ENCODE data around the gene ACTG2.

- TF ChIP-seq EZH2 (IDR thresholded peaks at IDR 0.05; ENCODE audit: borderline replicate concordance, low read length), result no peak
- TF ChIP-seq, protein P1, sequence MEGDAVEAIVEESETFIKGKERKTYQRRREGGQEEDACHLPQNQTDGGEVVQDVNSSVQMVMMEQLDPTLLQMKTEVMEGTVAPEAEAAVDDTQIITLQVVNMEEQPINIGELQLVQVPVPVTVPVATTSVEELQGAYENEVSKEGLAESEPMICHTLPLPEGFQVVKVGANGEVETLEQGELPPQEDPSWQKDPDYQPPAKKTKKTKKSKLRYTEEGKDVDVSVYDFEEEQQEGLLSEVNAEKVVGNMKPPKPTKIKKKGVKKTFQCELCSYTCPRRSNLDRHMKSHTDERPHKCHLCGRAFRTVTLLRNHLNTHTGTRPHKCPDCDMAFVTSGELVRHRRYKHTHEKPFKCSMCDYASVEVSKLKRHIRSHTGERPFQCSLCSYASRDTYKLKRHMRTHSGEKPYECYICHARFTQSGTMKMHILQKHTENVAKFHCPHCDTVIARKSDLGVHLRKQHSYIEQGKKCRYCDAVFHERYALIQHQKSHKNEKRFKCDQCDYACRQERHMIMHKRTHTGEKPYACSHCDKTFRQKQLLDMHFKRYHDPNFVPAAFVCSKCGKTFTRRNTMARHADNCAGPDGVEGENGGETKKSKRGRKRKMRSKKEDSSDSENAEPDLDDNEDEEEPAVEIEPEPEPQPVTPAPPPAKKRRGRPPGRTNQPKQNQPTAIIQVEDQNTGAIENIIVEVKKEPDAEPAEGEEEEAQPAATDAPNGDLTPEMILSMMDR (conservative IDR thresholded peaks at IDR 0.05 in 1 of 2, IDR thresholded peaks at IDR 0.05 in 1 of 2; ENCODE audit: extremely low read depth in 1 of 2, insufficient read depth in 1 of 2, low read depth in 1 of 2, low read length in 2 of 2), result no peak
These were observed 57.0 kb downstream of the ACTG2 start for GRCh38 chr2:73949802-73950201.
